GM12874 (cell line): Measurements from ENCODE around the gene TMCC1.

Source experiments
- CTCF ChIP-seq: IDR thresholded peaks from 2 replicates; pipeline ENCODE4 v1.5.1; 2011; ENCODE audit warnings: low read depth, mild to moderate bottlenecking, control low read depth, low read length, moderate library complexity; ENCODE audit not compliant: insufficient read depth

TMCC1 gene

GRCh38 chr3:129598000-129598381 is 295.5 kb downstream of the TMCC1 start:
- TF ChIP-seq CTCF: no peak
